ENCODE results near the gene COLEC12.

The COLEC12 gene

DNA sequence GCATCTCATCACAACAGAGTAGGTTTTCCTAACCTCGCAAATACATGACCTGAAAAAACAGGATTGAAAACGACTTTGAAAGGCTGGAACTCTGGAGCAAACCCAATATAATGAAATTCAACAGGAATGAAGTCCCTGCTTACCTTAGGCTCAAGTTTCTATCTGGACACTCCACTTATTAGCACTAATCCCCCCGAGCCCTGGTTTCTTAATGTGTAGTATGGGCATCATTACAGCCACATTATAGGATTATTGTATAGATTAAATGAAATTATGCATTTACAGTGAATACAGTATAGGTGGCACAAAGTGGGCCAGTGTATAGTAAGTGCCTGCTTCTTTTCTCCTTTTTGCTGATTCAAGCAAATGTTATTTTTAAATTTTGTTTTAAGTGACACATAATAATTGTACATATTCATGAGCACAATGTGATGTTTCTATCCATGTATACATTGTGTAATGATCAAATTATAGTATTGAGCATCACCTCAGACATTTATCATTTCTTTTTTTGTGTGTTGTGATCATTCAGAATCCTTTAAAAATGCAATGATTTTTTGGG, 118.0 kb downstream of the COLEC12 start:
- DNase-seq, result no peak

DNA sequence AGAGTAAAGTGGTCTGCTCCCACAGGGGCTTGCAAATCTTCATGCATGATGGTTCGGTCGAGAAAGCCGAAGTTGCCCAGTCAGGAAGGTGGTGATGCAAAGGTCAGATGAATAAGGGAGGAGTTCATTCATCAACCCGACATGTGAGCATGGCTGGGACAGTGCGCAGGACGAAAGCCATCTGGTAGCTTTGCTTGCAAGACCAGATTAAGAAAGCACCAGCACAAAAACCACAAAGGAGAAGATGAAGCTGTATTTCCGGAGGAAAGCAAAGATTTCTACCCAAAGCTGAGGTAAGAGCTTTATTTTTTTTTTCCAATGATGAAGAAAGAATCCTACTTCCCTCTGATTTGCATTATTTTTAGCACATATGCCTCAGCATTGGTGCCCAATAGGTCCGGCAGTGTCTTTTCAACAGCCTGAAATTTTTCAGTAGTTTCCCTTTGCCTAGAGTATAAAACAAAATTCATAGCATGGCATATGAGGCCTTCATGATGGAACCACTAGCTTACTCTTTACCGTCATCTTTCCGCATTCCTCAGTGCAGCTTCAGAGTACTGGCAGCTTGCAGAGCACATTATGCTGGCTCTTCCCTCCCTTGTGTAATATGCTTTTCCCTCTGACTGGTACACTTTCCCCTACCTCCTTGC, 120.7 kb downstream of the COLEC12 start:
- no peak for DNase-seq

DNA sequence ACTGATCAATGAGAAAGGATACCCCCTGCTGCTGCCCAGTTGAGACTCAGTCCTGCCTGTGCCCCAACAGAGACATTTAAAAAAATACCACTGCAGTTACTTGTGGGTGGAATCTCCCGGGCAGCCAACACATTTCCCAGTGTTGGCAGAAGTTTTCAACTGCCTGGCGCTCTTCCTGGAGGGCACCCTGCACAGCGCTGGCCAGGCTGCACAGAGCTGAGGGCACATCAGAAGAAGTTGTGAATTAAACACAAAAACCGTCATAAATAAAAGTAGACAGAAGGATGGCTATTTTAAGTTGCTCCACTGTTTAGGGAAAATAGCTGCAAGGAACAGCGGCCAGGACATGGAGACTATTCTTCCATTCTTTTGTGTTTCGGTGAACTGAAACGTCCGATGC, 122.4 kb downstream of the COLEC12 start:
- no peak for DNase-seq

GRCh38 chr18:377088-377487, 123.4 kb downstream of the COLEC12 start:
- no peak for DNase-seq

DNA sequence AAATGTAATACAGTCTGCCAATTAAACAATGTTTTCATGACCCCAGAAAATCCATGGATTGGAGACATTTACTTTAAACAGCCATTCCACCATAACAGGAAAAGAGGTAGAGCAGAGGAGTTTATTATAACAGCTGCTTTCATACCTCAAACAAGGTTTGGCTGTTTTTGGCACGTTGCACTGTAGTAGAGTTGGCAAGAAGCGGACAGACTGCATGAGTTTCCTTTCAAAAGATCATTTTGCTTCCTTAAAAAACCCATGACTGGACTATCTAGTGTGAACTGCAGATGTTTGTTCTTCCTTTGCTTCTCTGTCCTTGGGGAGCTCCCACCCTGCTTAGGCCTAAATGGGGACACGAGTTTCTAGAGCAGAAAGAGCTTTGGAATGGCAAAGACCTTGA, 124.2 kb downstream of the COLEC12 start:
- DNase-seq, result no peak

DNA sequence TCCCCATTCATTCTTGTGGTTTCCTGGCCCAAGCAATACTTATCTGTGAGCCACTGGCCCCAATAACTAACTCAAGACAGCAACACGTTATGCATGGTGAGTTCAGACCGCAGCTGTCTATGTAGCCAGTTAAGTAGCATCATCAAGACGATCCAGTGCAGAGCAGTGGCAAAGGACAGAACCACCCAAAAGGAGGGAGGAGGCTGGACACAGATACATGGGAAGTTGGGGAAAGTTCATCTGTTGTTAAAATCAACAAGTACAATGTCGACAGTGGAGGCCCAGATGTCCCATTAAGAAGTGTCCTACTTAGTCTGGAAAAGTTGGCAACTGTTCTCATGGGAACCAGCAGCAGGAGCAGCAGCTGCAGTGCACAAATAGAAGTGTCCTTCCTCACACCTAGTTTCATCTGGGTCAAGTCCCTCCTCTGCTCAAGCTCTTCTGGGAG, 125.8 kb downstream of the COLEC12 start:
- DNase-seq, result no peak

DNA sequence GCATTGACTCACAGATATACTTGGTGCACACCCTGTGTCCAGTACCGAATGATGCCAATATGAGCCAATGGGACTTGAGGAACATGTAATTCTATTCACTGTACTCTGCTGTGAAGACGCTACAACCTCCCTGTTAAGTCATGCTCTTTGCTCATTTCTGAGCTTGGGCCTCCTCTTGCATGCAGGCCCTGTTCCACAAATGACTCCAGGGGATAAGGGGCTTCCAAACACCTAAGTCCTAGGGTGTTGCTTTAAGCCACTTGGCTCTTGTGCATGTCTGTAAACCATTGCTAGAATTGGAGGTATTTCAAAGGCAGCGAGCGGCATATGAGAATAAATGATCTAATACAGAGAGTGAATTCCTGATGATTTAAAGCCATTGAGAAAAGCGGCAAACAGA, 126.7 kb downstream of the COLEC12 start:
- DNase-seq, result no peak

GRCh38 chr18:371609-371982, 128.9 kb downstream of the COLEC12 start:
- no peak for DNase-seq

DNA sequence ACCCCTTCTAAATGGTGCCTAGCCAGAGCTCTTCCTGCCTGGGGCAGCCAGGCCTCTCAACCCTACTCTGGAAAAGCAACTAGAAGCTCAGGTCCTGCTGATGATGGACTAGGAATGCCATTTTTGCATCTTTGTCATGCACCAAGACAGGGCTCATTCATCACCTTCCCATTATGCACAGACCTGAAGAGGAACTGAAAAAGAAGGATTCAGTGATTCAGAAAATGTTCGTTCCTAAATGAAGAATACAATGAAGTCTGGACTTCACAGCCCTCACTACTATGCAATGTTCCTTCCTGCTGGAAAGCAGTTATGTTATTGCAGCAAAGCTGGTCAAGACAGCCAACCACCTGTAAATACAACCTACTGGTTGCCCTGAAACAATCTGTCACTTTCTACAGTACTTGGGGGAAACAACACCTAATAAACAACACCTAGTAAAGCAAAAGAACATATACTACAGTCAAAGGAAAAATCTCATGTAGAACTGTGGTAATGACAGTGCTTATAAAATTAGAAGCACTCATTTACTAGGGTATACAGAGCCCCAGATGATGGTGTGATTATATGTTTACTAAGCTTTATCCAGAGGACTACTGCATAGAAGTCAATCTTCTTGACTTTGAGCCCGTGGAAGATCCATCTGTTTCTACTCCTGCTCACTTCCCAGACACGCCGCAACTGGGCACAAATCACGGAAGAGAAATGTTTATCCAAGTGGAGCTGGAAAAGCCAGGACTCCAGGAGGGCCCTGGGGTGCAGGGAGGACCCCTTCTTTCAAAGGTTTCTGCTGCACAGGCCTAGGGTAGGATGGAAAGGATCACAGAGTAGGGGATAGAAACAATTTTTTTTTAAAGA, 129.5 kb downstream of the COLEC12 start:
- DNase-seq, result no peak

DNA sequence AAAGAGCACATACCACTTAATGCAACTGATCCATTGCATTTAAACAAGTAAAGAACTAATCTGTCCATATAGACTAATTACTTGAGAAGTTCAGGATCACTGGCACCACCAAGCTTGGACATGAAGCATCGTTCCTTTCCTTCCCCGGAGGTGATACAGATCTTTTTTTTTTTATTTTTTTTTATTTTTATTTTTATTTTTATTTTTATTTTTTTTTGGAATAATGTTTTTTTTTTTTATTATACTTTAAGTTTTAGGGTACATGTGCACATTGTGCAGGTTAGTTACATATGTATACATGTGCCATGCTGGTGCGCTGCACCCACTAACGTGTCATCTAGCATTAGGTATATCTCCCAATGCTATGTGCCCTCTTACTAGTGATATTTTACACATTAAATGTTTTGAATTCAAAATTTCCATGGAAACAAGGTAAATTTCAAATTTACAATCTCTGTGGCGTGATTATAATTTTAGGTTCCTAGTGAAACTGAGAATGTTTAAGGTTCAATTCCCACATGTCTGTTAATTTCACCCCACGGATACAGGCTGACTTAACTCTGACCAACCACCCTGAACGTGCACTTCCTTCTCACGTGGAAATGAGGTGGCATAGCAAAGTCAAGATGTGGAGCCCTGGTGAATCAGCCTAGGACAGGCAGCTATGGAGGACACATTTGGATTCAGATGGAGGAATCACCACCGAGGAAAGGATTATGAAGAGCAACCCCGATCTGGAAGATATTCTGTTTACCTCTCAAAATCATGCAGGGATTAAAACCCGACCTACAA, 131.1 kb downstream of the COLEC12 start:
- no peak for DNase-seq

DNA sequence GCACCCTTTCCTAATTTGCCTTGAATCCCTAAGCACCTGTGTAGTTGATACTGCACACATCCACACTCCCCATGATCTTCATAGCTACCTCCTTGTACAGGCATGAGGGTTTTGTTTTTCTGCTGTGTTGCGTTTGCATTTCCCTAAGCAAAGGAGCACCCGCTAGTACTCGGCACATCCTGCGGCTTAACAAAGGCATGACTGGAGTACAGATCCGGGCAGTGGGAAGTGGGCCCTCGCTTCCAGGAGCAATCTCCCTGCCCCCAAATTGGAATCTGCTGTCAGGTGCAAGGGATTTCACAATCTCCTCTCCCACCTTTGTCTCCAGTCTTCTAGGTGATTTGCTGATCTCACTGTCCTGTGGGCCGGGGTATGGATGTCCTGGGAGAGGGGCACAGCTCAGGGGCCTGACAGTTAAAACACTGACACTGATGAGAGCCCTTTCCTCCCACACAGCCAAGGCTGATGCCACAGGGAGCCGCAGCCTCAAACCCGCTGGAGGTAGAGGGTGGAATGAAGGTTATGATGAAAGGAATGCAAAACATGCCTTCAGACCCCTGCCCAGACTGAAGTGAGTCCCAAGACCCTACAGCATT, 133.9 kb downstream of the COLEC12 start:
- DNase-seq, result no peak

- DNase-seq, result no peak
Measured at GRCh38 chr18:365651-366050, 134.8 kb downstream of the COLEC12 start.

DNA sequence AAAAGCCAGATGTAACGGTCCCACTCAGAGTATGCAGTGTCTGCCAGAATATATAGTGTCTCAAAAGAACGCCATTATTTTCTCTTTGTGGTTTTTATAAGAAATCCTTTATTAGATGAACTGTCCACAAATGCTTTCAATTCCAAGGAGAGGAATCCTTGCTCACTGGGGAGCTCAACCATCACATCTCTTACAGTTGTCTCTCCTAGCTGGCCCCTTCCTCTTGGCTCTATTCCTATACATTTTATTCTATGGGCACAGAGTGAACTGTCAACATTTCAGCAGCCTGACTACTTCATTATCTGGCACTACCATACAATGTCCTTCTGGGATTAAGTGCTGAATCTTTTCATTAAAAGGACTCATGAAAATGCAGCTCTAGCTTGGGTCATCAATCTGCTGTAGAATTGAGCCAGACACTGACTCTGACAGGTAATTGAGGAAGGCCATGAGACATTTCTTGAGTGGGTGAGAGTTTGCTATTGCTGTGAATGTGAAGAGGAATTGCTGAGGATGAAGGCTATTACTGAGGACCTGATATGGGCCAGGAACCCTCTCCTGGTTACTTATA, 136.2 kb downstream of the COLEC12 start:
- DNase-seq, result no peak

DNA sequence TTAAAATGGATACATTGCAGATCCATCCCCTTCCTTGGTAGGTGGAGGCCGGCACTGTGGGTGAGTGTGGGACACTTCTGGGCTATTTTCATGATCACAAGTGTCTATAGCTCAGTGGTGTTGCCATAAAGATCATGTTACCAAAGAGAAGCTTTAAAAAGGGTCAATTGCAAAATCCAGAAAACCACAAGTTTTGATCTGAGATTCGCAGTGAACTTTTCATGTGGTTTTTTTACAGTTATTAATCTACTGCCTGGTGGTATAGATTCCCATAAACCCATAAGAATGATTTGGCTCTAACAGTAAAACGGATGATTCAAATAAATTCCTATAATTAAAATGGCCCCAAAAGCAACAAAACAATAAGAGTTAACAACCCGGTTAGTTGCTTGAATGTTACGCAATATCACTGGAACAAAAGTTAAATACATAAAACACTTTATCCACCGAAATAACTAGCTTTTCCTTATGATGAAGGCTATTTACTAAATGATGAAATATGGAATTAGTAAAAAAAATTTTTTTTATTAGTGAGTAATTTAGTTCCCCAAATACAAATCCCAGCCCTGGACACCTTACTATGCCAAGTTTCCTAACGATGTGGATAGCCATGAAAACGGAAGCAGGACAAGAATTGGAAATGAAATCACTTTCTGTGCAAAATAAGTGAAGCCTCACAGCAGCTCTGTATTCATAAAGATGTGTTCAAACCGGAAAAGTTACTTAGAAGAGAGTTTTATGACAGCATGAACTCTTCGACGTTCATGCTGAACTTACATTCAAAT, 137.0 kb downstream of the COLEC12 start:
- DNase-seq, result no peak

DNA sequence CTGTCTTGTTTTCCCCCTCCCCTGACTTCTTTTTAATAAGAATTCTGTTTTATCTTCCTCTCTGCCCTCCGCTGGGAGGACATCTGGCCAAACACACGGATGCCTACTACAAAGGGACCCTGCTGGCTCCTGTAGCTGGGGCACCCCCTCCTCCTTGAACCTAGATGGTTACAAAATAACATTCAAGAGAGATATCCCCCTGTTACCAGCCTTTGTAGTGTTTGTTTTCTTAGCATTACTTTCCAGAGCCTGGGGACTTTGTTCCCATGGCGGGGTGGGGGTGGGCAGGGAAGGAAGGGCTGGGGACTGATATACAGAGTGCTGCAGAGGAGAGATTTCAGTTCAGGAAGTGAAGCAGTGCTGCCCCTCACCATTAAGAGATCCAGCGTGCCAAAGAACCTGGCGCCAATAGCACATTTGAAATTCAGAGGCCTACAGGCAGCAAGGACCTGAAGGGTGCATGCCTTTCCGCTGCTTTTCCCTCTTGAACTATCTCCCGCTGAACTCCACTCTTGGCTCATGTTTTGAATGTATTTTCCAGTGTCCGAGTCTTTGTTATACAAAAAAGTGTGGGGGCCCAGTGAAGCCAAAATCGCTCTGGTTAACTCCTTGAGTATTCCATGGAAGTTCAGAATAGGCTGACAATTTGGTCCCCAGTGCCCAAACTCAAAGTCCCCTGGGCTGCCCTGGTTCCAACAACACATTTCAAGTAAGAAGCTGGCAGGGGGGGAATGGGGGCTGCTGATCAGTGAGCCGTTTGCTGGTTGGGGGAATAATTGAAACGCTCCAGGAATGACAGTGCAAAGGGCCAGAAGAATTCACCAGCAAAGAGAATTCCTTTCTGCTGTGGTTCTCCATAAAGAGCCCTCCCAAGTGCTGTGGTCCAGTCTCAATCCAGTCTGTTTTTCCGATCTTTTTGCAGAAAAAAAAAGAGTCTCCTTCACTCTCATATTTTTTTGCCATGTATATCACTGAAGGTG, 137.9 kb downstream of the COLEC12 start:
- DNase-seq, result no peak

DNA sequence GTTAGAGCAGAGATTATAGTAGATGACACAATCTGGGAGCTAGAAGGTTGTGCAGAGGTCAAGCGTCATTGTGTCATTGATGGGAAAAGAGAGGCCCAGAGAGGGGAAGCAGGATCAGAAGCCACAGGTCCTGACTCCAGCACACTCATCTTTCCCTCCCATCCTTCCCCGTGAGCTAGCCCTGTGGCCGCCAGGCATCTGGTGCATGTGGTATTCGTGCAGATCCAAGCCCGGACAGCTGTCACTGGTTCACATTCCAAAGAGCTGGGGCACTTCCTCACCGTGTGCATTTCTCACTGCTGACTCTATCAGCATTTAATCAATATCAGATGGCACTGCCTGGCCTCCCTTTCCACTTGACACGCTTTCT, 138.6 kb downstream of the COLEC12 start:
- DNase-seq, result peak; percentile 61

DNA sequence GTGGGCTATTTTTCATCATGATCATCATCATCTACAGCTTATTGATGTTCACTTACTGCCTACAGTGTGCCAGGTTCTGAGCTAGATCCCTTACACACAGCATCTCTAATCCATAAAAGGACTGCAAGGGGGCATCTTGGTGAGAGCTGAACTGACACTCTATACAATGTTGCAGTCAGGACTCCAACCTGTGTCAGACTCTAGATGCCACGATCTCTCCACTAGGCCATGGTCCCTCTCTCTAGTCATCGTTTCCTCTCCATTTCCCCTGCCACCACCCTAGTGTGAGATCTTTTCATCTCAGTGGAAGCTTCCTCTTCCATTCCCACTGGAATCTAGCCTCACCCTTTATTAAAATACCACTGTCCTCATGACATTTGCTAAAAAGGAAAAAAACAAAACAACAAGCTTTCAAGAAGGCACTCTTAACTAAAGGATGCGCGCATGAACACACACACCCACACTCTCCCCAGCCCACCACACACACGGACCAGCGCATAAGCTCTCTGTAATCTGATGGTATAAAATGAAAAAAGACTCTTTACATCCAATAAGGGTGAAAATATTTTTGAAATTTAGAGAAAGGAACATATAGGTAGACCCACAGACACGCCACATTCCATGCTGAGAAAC, 139.3 kb downstream of the COLEC12 start:
- DNase-seq, result no peak

DNA sequence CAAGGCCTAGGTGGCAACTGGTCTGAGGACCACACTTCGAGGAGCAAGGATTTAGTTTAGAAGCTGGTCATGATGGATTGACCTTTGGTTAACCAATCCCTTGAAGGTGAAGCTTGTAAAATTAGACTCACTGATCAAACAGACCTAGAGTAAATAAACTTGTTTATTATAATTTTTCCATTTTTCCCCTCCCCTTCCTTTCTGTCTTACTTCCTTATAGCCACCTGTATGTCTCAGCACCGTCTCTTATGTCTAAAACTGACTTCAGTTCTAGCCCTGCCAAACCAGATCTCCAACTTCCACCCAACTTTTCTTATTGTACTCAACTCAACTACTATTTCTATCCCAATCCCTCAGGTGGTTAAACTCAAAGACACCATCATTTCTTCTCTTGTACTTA, 139.8 kb downstream of the COLEC12 start:
- DNase-seq, result no peak

GRCh38 chr18:356778-357177, 143.7 kb downstream of the COLEC12 start:
- DNase-seq, result no peak

- DNase-seq, result no peak
Measured at GRCh38 chr18:355678-356077, 144.8 kb downstream of the COLEC12 start.

Data from NCI-H2171 treated with DMSO at 0.1 percent for 48 hours (cell line).